DMS153 (cell line): ENCODE data around the gene ATF7IP2.
A peak's percentile ranks its signal among the peaks of the same experiment; 100 is the strongest.
"Not testable (repeated sequence)": the region's sequence is repeated elsewhere in the genome, so short reads cannot be mapped to it uniquely, and the experiment has no call there.

ENCODE experiments used
- DNase-seq: peaks from one replicate; lab custom pipeline; 2025; lab: John Stamatoyannopoulos, UW

Gene ATF7IP2

DNA sequence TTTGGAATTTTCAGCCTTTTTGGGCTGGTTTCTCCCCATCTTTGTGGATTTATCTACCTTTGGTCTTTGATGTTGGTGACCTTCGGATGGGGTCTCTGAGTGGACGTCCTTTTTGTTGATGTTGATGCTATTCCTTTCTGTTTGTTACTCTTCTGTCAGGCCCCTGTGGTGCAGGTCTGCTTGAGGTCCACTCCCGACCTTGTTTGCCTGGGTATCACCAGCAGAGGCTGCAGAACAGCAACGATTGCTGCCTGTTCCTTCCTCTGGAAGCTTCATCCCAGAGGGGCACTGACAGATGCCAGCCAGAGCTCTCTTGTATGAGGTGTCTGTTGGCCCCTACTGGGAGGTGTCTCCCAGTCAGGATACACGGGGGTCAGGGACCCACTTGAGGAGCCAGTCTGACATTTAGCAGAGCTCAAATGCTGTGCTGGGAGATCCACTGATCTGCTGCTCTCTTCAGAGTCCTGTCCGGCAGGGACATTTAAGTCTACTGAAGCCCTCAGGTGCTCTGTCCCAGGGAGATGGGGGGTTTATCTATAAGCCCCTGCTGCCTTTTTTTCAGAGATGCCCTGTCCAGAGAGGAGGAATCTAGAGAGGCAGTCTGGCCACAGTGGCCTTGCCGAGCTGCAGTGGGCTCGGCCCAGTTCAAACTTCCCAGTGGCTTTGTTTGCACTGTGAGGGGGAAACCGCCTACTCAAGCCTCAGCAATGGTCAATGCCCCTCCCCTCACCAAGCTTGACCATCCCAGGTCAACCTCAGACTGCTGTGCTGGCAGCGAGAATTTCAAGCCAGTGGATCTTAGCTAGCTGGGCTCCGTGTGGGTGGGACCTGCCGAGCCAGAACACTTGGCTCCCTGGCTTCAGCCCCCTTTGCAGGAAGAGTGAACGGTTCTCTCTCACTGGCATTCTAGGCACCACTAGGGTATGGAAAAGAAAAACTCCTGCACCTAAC, 66.6 kb downstream of the ATF7IP2 start:
- DNase-seq, result not testable (repeated sequence)

DNA sequence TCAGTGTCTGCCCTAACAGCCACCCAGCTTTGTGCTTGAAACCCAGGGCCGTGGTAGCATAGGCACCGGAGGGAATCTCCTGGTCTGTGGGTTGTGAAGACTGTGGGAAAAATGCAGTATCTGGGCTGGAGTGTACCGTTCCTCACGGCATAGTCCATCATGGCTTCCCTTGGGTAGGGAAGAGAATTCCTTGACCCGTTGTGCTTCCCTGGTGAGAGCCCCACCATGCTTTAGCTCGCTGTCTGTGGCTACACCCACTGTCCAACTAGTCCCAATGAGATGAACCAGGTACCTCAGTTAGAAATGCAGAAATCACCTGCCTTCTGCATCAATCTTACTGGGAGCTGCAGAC, 67.3 kb downstream of the ATF7IP2 start:
- DNase-seq, result no peak

- no peak for DNase-seq
Measured at GRCh38 chr16:10465821-10466220, 80.0 kb downstream of the ATF7IP2 start.

DNA sequence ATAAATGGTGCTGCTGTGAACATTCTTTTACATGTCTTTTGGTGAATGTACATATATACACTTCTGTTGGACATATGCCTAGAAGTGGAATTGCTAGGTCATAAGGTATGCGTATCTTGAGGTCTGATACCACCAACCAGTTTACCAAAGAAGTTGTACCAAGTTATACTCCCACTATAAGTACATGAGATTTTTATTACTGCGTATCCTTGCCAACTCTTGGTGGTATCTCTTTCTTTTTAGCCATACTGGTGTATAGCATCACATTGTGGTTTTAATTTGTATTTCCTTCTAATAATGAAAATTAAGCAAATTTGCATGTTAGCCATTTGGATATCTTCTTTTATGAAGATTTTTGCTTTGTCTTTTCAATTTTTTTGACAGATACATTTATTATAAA, 80.5 kb downstream of the ATF7IP2 start:
- DNase-seq, result no peak

- no peak for DNase-seq
Measured at GRCh38 chr16:10466861-10467260, 81.0 kb downstream of the ATF7IP2 start.

- DNase-seq, result not testable (repeated sequence)
Measured at GRCh38 chr16:10476636-10477035, 90.8 kb downstream of the ATF7IP2 start.

DNA sequence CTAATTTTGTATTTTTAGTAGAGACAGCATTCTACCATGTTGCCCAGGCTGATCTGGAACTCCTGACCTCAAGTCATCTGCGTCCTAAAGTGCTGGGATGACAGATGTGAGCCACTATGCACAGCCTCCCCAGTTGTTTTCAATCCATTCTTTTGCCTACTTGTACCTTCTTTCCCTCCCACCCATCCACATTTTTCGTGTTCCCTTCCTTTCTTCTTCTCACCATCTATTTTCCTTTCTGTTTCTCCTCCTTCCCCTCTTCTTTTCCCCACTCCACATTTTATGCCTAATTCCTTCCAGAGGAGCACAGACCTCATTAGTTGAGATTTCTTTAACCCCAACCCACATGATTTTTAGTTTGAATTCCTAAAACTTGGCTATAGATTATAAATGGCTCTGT, 94.3 kb downstream of the ATF7IP2 start:
- DNase-seq, result no peak

DNA sequence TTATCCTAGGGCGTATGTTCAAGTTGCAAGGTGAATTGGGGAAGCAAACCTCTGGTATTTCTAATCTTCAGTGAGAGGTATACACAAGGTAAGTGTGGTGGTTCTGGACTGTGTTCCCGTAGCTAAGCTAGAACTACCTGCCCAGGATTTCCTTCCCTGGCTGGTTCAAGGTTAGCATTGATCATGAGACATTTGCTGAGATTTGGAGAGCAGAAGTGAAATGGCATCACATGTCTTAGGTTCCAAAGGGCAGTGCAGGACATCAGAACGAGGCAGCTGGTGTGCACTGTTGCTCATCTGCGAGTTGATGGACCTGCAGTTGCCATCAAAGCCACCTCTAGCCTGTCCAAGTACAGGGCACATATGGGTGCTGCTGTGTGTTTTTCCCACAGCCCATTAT, 99.3 kb downstream of the ATF7IP2 start:
- DNase-seq, result no peak

- no peak for DNase-seq
Measured at GRCh38 chr16:10485698-10486382, 100.0 kb downstream of the ATF7IP2 start.

GRCh38 chr16:10490141-10490540, 104.3 kb downstream of the ATF7IP2 start:
- DNase-seq, result no peak

DNA sequence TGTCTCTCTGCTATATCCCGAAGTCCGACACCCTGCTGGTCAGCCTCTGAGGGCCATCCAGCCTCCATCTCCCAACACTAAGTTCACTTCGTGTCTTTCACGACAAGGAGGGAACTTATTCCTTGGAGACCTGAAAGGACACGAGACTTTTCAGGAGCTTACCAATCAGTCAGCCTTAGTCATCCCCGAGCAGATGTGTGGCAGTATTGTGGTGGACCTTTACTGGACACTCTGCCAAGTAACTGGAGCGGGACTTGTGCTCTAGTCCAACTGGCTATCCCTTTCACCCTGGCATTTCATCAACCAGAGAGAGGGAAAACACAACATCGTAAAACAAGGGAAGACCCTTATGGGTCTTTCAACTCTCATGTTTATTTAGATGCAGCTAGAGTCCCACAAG, 107.4 kb downstream of the ATF7IP2 start:
- no peak for DNase-seq

DNA sequence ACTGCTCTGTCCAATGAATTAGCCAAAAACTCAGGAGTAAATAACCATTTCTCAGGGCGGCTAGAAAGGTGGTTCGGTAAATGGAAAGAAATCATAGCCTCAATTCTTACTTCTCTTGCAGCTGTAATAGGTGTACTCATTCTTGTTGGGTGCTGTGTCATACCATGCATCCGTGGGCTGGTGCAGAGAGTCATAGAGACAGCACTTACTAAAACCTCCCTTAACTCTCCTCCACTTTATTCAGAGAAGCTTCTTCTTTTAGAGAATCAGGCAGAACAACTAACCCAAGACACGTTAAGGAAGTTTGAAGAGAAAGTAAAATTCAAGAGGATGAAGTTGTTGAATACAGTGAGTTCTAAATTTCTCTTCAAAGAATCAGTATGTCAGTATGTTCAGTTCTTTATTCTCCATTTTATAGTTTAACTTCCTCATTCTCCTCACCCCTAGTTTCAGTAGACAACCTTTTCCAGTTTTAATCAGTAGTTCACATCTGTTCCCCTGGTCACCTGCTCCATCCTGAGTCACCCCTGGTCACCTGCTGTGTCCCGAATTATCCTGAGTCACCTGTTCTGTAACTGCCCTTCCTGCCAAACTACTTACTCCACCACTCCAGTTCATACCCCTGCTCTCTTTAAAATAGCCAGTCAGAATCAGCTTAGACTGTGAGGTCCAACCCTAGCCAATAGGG, 108.6 kb downstream of the ATF7IP2 start:
- no peak for DNase-seq

DNA sequence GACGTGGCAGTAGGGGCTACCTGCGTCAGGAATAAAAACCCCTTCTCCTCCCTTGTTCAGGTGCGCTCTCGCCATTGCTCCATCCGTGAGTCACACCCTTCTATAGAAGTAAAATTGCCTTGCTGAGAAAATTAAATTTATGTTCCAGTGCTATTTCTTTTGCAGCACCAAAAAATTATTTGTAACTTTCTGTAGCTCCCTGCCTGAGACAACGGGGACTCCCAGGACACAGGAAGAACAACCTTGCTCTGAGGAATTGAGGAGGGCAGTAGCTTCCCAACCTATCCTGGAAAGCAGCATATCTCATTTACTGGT, 109.1 kb downstream of the ATF7IP2 start:
- no peak for DNase-seq

DNA sequence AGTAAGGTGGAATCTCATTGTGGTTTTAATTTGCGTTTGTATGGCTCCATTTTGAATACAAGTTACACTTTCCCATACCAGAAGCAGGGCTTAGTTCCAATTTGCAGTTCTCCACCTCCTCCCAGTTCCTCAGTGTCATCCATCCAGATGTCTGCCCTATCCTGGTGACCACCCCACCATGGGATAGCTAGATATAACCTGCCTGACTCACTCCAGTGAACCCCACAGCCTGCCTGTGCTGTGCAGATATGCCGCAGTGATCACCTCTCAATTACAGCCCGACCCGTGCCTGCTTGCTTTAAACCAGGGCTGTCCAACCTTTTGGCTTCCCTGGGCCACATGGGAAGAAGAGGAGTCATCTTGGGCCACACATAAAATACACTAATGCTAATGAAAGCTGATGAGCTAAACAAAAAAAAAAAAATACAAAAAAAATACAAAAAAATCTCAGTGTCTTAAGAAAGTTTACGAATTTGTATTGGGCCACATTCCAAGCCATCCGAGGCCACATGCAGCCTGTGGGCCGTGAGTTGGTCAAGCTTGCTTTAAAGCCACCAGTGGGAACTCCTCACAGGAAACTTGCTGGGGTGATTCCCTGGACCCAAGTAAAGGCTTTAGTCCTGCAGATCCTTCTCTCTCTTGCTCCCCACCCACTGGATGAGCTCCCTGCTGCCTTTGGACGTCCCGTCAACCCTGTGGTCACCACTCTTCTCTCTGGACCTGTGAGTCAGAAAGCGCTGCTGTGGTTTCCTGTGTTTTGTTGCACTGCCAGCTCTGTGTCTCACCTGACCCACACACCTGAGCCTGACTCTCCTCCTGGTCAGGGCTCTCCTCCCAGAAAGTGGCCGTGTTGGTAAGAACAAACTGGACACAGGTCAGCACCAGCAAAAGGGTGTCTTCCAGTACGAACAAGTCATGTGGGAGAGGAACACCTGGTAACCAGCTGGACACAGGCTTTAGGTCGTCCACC, 111.6 kb downstream of the ATF7IP2 start:
- DNase-seq, result no peak

DNA sequence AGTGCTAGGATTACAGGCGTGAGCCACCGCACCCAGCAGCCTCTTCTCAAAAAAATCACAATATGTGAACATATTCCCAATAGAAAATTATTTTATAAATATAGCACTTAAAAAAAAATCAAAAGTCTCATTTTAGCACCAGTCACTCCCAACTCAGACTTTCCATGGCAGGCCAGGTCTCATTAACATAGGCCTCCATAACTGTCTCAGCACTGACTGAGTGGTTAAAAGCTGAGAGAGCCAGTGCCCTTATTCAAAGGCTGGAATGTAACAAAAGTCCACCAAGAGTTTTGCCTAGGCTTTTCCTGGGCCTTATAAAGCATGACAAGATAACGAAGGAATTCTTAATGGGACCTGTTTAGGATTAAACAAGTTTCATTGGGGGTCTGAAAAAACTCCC, 114.7 kb downstream of the ATF7IP2 start:
- no peak for DNase-seq

- DNase-seq, result no peak
Measured at GRCh38 chr16:10501016-10501607, 115.3 kb downstream of the ATF7IP2 start.

DNA sequence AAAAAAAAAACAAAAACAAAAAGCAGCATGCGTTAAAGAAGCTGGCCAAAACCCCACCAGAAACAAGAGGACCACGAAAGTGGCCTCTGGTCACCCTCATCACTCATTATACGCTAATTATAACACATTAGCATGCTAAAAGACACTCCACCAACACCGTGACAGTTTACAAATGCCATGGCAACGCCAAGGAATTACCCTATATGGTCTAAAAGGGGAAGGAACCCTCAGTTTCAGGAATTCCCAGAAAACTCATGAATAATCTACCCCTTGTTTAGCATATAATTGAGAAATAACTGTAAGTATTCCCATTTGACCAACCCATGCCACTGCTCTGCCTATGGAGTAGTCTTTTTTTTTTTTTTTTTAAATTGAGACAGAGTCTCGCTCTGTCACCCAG, 116.9 kb downstream of the ATF7IP2 start:
- no peak for DNase-seq

DNA sequence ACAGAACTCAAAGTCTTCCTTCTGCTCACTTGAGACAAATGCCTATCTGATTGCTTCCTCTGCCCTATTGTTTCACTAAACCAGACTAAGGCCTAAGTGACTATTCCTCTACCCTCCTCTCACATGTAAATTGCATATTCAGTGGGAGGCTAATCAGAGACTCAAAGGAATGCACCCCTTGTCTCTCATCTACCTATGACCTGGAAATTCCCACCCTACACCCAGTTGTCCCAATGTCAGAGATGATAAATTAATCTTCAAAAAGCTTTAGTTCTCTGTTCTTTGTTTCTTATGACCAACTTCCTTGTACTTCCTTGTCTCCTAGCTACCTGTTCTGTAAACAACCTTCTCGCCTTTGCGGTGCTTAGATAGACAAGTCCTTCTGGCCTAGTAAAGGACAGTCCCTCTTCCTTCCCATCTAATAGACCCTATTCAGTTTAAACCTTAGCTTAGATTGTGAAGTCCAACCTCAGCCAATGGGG, 118.6 kb downstream of the ATF7IP2 start:
- DNase-seq, result no peak

DNA sequence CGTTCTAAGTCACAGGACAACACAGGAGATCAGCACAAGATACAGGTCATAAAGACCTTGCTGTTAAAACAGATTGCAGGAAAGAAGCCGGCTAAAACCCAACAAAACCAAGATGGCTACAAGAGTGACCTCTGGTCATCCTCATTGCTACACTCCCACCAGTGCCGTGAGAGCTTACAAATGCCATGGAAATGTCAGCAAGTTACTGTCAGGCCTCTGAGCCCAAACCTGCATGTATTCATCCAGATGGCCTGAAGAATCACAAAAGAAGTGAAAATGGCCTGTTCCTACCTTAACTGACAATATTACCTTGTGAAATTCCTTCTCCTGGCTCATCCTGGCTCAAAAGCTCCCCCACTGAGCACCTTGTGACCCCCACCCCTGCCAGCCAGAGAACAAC, 119.4 kb downstream of the ATF7IP2 start:
- DNase-seq, result not testable (repeated sequence)

DNA sequence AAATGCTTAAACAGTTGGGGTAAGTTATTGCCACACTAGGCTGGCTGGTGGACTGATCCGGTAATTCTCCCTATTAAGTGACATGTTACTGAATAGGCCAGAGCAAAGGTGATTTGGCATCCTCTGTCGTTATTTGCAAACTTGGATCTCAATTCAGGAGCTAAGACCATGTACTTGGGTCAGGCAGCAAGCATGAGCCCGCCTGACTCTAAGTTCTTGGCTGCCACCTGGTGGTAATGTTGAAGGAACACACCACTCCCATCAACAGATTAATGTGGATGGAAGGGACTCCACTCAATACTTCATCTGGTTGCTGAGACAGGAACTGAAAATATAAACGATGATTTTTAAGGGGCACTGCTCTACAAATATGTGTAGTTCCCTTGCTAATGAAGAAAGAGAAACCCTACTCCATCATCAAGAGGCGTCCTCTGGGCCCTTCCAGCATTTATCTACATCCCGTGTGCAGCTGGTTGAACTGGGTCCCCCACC, 123.7 kb downstream of the ATF7IP2 start:
- DNase-seq, result peak; percentile 75

GRCh38 chr16:10510279-10510678, 124.4 kb downstream of the ATF7IP2 start:
- no peak for DNase-seq
